Hematopoietic multipotent progenitor cell (in vitro differentiated cells): ENCODE results near the gene NOX1. TPM values are rescaled to one million over a fixed set of nuclear protein-coding genes. Genes with fewer than 3 reads are reported as not detected.
"Not testable (repeated sequence)": the region's sequence is repeated elsewhere in the genome, so short reads cannot be mapped to it uniquely, and the experiment has no call there.

Experiments used
- DNase-seq, 3 donors: peaks; one replicate each; pipeline ENCODE4 v3.0.0-alpha.2; 2011 to 2015; ENCODE audit warnings: low read depth in 2 of 3, low spot score in 2 of 3
- small RNA-seq: library from RNA; depleted of rRNA; stranded (forward); fragments of <200 nt; gene quantifications from one replicate; pipeline ENCODE3, GENCODE V24; 2012
- total RNA-seq: library from RNA; depleted of rRNA; stranded (reverse); fragments of >200 nt; gene quantifications from one replicate; pipeline ENCODE4 v1.2.3, GENCODE V29; 2012

The NOX1 gene
- total RNA-seq, 1 donor: not detected

DNA sequence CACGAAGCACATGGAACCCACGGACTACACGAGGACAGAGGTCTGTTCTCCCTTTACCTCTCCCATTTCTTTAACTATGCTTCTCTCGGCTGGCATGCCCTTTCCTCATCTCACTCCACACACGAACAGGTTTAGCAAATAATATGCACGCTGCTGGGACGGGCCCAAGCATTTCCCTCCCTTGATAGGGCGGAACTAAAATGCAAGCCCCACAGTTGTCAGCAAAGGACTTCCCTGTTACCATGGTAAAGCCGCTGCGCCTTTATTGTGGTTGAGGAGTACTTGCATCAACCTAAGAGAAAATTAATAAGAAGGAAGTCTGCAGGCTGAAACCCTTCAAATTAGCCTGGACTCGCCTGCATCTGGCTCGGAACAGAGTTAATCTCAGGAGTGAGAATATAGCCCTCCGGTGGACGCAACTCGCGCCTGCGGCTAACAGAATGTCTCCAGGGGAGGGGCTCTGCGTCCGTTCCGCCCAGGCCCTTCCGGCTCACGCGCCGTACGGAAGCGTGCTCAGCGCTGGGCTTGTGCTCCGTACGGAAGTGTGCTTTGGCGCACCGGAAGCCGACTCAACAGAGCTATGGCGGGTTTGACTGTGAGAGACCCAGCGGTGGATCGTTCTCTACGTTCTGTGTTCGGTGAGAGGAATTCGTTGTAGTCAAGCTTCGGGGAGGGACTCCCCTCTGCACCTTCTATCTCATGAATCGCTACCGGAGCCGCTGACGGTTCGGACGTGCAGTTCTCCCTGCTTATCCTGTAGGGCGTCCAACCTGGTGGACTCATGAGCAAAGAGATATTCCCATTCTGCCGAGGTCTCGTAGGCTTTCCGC lies 54.1 kb downstream of the NOX1 start, which contains the start of gene CSTF2:
Gene CSTF2 (plus strand): TSS at position 555 of the 830 bp plus-strand sequence. CDS start 26 bp downstream, at position 581.
- peak; percentile 57 to 86 (median 83) for DNase-seq

DNA sequence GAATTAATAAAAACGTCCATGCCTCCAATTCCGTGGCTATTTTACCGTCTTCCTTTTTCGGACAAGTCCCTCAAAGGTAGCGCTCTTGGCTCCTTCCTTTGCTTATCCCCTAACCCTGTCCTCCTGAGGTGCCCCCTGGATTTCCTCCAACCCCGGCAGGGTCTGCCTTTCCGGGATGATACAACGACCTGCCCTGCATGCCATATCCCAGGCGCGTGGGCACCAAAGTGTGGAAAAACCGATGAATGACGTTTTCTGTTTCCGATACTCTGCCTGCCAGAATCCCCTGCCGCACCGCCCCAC lies 54.7 kb downstream of the NOX1 start:
- DNase-seq: no peak

DNA sequence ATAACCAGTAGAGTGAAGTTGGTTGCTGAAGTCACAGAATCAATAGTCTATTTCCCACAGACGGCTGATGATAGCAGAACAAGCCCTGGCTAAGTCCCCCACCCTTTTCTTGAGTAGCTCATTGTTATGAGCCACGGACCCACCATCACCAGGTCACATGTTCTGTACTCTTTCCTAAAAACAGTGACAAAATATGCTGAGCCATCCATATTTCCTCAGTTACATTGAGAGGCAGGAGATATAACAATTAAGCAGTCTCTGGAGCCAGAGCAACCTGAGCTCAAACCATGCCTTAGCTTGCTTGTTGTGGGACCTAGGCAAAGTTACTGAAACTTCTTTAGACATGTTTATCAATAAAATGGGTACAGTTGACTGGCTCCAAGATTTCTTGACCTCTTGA lies 56.8 kb downstream of the NOX1 start:
- no peak for DNase-seq

- DNase-seq: no peak
Observed at GRCh38 chrX:100812216-100813158, 61.7 kb downstream of the NOX1 start.

DNA sequence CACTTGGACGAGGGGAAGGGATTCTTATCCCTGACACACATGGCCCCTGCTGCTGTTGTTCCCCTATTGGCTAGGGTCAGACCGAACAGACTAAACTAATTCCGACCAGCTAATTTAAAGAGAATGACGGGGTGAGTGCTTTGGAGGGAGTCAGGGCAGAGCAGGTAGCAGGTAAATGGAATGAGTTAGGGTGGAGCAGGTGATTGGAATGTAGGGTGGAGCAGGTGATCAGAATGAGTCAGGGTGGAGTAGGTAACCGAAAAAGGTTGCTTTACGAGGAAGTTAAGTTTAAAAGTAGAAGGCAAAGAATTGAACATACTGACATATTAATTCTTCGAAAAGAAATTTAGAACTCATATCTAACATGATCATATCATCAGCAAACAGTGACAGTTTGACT lies 65.9 kb downstream of the NOX1 start:
- DNase-seq: not testable (repeated sequence)

- no peak for DNase-seq
Observed at GRCh38 chrX:100804780-100805179, 69.4 kb downstream of the NOX1 start.

DNA sequence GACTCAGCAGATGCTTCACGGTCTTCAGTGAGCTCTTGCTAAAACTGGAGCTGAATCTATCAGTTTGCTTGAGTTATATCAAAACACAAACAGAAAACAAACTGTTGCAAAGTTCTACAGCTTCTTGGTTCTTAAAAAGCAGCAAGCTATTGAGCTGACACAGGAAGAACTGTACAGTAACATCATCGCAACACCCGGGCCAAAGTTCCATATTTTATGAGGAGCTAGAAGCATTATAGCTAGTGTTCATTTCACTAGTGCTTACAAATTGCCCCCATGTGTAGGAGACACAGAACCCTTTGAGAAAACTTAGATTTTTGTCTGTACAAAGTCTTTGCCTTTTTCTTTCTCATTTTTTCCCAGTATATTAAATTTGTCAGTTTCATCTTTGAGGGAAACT lies 71.3 kb downstream of the NOX1 start:
- no peak for DNase-seq

- DNase-seq: no peak
Observed at GRCh38 chrX:100798484-100799214, 75.5 kb downstream of the NOX1 start.

- DNase-seq: no peak
Observed at GRCh38 chrX:100797359-100797758, 76.8 kb downstream of the NOX1 start.

DNA sequence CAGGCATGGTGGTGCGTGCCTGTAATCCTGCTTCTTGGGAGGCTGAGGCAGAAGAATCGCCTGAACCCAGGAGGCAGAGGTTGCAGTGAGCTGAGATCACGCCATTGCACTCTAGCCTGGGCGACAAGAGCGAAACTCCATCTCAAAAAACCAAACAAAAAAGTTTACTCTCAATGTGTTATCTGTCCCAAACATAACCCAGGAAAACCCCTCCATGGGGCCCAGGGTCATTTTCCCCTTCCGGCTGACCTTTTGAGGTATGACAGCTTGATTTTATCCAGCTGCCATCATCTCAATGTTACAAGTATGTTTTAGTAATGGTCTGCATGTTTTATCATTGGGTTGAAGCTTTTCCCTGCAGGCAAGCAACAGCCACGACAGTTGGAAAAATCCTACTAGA lies 77.8 kb downstream of the NOX1 start:
- not testable (repeated sequence) for DNase-seq

Small RNAs within 50 kb of the gene (small RNA-seq; reads per million reads assigned to genes)
- not detected for gene RF00411

Other genes with a start within 250 kb of the NOX1 start
- gene TSPAN6, start 237.6 kb downstream of the NOX1 start, total RNA-seq: 1.1 TPM
- gene SRPX2, start 230.2 kb downstream of the NOX1 start, total RNA-seq: not detected
- gene SYTL4, start 142.2 kb downstream of the NOX1 start, total RNA-seq: 11.3 TPM
- gene CSTF2, start 54.0 kb downstream of the NOX1 start, total RNA-seq: 14.5 TPM
- under 0.01 TPM for gene XKRX, start 54.6 kb upstream of the NOX1 start, total RNA-seq
- not detected for gene ARL13A, start 95.3 kb upstream of the NOX1 start, total RNA-seq
- gene TRMT2B, start 177.8 kb upstream of the NOX1 start, total RNA-seq: 17.0 TPM
- not detected for gene TMEM35A, start 204.5 kb upstream of the NOX1 start, total RNA-seq
- 1.9 TPM for gene CENPI, start 223.8 kb upstream of the NOX1 start, total RNA-seq